ENCODE data around the gene TMPRSS11D.

The TMPRSS11D gene

DNA sequence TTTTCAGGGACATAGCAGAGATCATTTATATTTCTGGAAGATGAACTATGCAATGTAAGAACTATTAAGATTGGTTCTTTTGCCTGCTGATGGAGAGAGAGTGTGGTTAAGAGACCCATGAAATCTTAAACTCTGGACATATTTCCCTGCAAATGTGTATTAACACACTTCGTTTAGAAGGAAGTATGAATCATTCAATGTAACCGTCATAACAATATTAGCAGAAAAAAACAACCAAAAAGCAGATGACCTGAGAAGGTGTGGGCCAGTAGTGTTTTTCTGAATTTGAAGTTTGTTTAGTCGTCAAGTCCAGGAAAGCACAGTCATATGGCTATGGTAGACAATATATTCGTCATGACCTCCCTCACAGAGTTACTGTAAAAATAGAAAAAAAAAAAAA lies 2.5 kb upstream of the TMPRSS11D start:
- DNase-seq (ENCODE audit: low read depth in 2 of 2), result no peak

DNA sequence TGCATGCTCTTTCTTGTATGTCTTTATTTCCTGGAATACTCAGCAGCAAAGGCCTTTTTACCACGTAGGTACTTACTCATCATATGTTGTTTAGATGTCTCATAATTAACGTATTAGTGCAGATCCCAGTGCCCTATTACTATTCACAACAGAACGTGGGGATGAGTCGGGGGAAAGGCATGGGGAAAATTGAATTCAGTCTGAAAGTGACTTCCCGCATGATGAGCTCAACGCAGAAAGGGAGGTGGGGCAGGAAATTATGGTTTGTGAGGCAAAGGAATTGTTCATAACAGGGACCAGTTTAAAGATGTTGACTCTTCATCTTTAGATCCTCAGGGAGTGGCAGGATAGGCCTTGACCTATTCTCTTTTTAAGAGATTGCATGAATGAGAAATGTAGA lies 2.0 kb upstream of the TMPRSS11D start:
- DNase-seq (ENCODE audit: low read depth in 2 of 2), result no peak

DNA sequence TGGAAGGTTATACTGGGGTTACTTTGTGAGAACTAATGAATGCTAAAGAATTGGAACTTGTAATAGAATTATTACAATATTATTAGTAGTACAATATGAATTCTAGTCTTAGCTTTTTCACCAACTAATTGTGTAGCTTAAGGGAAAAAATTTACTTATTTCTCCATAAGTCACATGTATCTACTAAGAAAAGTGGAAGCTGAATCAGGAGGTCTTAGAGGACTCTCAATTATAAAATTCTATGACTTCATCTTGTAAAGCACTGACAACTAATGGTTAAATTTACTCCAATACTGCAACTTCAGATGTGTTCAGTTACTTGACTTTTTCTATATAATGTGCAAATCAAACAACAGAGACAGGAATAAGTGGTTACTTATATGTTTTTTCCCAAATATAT lies 899 bp upstream of the TMPRSS11D start:
- DNase-seq (ENCODE audit: low read depth in 2 of 2), result no peak

DNA sequence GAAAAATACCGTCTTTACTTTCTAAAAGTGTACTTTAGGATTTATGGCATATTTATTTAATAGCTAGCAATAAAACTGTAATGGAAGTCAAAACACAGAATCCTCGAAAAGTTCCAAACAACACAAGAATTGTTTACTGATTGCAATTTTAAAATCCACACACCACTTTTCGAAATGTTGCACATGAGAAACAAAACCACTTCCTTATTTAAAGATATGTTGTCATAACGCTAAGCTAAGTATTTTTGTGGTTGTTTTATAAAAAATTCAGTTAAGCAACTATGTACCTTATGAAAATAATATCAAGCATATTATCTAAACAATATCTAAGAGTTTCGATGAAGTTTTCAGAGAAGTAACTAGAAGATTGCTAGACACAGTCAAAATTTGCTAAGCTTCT lies 344 bp downstream of the TMPRSS11D start:
- DNase-seq (ENCODE audit: low read depth in 2 of 2), result no peak

DNA sequence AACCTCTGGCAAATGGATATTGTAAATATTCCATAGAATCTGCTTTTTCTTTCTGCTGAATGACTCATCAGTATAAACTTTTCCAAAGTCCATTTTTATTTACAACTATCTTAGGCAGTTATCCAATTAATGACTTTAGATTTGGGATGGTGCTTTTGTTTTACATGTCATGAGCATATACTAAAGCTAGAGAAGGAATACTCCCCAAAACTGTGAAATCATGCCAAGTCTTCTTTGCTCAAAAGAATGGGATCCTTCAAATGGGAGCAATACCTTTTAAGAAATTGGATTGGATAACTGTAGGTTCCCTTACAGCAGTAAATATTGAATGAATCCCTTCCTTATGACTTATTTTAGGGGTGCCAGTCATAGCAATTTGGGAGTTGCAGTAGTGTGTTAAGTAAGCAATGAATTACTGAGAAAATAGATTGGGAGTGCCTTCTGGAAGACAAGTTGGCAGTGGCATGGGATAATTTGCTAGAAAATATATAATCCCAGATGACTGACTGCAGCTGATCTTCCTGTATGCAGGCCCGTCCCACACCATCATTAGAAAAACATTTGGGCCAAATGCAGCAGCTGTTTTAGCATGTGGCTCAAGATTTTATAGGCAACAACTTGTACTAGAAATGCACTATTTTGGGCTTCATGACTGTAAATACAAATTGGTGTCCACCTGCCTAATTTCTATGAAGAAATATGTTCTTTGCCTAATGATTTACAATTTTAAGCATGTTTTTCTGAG lies 2.8 kb downstream of the TMPRSS11D start:
- no peak for DNase-seq (ENCODE audit: low read depth in 2 of 2)

- DNase-seq (ENCODE audit: low read depth in 2 of 2), result no peak
Observed at GRCh38 chr4:67879486-67879885, 4.3 kb downstream of the TMPRSS11D start.

DNA sequence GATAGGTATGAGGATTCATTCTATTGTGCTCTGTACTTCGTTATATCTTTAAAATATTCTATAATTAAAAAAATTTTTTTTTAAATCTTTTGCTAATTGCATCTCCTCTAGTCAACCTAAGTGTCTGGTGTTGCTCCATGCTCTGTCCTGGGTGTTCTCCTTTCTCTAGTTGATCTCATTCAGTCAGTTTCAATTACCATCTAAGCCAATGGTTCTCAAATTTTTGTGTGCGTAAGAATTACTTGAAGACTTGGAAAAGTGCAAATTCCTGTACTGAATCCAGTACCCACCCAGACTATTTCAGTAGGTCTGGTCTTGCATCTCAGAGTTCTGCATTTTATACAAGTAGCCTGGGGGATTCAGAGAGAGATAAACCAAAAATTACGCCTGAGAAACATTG lies 6.7 kb downstream of the TMPRSS11D start:
- no peak for DNase-seq (ENCODE audit: low read depth in 2 of 2)

- DNase-seq (ENCODE audit: low read depth in 2 of 2), result no peak
Observed at GRCh38 chr4:67874986-67875385, 8.8 kb downstream of the TMPRSS11D start.

GRCh38 chr4:67873116-67873515 lies 10.7 kb downstream of the TMPRSS11D start:
- DNase-seq (ENCODE audit: low read depth in 2 of 2), result no peak

DNA sequence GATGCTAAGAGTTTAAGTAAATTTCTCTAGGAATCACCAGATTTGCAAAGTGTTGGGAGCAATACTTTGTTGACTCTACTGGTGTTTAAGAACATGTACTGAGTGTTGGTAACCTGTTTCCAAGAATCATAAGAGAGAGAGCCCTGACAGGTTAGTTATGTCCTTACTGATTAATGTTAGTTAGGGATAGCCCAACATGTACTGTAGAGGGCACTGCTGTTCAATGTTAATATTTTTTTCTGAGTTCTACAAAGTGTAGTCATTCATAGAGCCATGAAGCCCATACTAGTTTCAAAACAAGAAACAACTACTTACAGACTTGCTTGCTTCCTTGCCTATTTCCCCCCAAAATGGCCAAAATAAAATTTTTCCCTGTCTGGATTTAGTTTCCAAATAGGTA lies 11.9 kb downstream of the TMPRSS11D start:
- DNase-seq (ENCODE audit: low read depth in 2 of 2), result no peak

GRCh38 chr4:67869580-67870190 lies 14.1 kb downstream of the TMPRSS11D start:
- DNase-seq (ENCODE audit: low read depth in 2 of 2), result no peak

GRCh38 chr4:67861513-67861912 lies 22.3 kb downstream of the TMPRSS11D start:
- DNase-seq (ENCODE audit: low read depth in 2 of 2), result no peak

- no peak for DNase-seq (ENCODE audit: low read depth in 2 of 2)
Observed at GRCh38 chr4:67853336-67853735, 30.5 kb downstream of the TMPRSS11D start.

DNA sequence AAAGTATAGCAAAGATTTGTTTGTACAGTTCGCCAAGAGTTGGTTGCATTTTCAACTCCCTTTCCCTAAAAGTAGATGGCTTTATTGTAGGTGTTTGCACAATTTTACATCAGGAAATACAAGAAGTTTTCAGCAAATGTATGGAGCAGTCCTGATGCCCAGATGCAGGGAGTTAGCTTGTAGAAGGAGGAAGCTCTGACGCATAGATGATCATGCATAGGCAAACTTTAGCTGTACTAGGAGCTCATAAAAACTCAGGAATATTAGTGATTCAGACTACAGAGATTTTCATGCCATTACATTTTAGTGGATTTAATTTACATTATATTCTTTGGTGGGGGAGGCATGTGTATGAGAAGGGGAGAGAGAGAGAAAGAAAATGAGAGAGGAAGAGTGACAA lies 62.9 kb downstream of the TMPRSS11D start:
- DNase-seq (ENCODE audit: low read depth in 2 of 2), result no peak

DNA sequence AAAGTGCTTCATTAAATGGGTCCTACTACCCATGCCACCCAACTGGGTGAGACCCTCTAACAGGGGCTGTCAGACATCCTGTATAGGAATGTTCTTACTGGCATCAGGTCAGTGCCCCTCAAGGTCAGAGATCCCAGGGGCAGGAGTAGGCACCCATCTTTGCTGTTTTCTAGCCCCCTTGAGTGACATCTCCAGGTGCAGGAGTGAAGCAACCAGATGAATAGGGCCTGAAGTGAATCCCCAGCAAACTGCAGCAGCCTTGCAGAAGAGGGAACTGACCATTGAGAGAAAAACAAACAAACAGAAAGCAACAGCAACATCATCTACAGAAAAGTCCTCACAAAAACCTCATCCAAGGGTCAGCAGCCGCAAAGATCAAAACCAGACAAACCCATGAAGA lies 73.8 kb downstream of the TMPRSS11D start:
- DNase-seq (ENCODE audit: low read depth in 2 of 2), result no peak

DNA sequence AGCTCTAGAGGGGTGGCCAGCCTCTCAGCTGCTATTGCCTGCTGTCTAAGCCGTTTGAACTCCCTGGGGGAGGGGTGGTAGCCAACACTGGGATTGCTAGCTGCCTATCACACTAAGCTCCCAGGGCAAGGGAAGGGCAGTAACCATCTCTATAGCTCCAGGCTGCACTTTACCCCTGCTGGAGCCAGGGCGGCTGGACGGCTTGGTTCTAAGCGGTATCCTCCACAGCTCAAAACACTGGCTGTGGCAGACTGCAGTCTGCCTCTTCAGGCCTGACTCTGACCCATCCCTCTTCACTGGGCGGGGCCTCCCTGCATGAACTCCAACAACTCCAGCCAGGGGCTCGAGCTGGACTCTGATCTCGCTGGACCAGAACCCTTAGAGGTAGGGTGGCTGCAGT lies 74.3 kb downstream of the TMPRSS11D start:
- no peak for DNase-seq (ENCODE audit: low read depth in 2 of 2)

GRCh38 chr4:67796810-67797209 lies 87.0 kb downstream of the TMPRSS11D start:
- no peak for DNase-seq (ENCODE audit: low read depth in 2 of 2)

GRCh38 chr4:67790721-67791120 lies 93.1 kb downstream of the TMPRSS11D start:
- DNase-seq (ENCODE audit: low read depth in 2 of 2), result no peak

DNA sequence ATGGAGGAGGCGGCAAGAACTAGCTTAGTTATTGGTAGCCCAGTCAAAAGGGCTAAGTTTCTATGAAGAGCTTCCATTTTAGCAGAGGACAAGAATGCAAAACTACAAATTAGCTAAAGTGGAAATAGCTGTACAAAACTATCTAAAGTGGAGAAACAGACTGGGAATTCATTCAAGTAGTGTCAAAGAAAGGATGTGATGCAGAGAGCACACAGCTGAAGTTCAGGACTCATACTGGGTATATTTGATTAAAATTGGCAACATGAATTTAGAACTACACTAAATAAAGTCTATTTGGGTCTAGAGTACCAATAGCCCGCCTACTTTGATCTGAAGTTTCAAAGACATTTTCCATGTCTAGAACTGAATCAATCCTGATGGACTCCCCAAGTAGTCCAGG lies 96.5 kb downstream of the TMPRSS11D start:
- DNase-seq (ENCODE audit: low read depth in 2 of 2), result no peak

DNA sequence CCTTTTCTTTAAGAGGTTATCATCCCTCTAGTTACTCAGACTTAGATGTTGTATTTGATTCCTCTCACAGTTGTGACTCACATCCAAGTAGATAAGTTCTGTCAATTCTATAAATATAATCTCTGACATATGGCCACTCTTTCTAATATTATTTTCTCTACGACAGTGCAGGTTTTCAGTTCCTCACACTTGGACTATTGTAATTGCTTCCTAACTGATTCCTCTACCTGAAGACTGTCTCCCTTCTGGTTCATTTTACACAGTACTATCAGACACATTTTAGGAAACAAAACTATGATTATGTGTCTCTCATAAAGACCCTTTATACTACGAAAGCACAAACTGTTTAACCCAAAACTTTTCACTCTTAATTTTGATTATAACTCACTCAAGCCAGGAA lies 98.3 kb downstream of the TMPRSS11D start:
- DNase-seq (ENCODE audit: low read depth in 2 of 2), result no peak

- no peak for DNase-seq (ENCODE audit: low read depth in 2 of 2)
Observed at GRCh38 chr4:67779631-67780030, 104.2 kb downstream of the TMPRSS11D start.

GRCh38 chr4:67776746-67777145 lies 107.1 kb downstream of the TMPRSS11D start:
- DNase-seq (ENCODE audit: low read depth in 2 of 2), result no peak

All from stimulated activated CD4-positive, alpha-beta T cell treated with anti-CD3 and anti-CD28 coated beads, Interleukin-1b, Interleukin-23, amount 100 ng/mL, for 1 hour (primary cell).